ENCODE results near the gene PTBP3.
"Not testable (repeated sequence)": the region's sequence is repeated elsewhere in the genome, so short reads cannot be mapped to it uniquely, and the experiment has no call there.

The PTBP3 gene

DNA sequence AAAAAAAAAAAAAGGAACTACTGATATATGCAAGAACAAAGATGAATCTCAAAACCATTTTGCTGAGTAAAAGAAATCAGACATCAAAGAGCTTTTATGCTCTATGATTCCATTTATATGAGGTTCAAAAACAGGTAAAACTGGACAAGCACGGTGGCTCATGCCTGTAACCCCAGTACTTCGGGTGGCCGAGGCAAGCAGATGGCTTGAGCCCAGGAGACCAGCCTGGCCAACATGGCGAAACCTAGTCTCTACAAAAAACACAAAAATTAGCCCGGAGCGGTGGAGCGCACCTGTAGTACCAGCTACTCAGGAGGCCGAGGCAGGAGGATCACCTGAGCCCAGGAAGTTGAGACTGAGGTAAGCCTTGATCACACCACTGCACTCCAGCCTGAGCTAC is 7.8 kb downstream of the PTBP3 start:
- in situ Hi-C loops (cut with MboI; ENCODE audit: low sequenced_read_pairs) = no loop called here

DNA sequence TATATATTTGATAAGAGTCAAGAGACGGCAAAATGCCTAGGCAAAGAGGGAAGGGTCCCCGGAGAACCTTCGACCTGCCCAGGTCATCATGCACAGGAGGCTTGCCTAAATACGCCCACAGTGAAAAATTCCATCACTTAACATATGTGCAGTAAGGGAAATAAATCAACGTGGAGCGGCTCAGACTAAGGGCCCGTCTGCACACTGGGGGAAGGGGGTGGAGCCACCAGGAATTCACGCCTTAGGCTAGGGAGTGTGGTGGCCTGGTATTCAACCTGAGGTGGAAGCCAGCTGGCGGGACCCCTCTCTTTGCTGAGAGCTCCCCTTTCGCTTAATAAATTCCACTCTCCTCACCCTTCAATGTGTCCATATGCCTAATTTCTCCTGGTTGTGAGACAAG is 8.3 kb downstream of the PTBP3 start:
- in situ Hi-C loops (cut with MboI; ENCODE audit: low sequenced_read_pairs) = no loop called here

DNA sequence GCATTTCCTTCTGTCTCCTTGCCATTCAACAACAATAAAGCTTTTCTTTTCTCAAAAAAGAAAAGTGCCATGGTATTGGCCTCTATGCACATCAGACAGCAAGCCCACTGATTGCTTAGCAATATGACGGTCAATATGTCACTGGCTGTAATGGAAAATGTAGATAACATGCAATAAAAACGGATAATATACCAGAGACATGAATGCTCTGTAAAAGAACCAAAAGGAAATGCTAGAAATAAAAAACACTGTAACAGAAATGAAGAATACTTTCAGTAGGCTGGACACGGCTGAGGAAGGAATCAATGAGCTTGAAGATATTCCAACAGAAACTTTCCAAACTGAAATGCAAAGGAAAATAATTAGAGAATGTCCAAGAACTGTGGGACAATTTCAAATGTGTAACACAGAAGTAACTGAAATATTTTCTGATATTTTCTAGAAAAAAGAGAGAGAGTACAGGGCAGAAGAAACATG is 10.0 kb downstream of the PTBP3 start:
- in situ Hi-C loops (cut with MboI; ENCODE audit: low sequenced_read_pairs) = no loop called here

DNA sequence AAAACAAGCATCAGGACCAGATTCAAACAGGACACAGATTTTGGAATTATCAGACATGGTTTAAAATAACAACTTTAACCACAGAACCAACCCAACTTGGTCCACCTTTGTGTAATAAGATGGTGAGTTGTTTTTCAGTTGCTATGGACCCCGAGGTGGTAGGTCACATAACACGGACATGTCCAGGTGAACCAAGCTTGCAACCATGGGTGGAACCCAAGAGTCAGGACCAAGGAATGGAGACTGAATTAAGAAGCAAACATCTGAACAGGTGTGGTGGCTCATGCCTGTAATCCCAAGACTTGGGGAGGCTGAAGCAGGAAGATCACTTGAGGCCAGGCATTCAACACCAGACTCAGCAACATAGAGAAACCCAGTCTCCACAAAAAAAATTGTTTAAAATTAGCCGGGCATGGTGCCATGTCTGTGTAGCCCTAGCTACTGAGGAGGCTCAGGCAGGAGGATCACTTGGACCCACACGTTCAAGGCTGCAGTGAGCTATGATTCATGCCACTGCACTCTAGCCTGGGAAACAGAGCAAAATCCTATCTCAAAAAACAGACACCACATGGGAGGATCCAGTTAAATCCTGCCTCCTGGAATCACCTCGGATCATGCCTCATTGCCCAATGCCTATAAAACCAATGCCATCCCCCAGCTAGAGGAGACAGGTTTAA is 10.6 kb downstream of the PTBP3 start:
- in situ Hi-C loops (cut with MboI; ENCODE audit: low sequenced_read_pairs) = no loop called here

DNA sequence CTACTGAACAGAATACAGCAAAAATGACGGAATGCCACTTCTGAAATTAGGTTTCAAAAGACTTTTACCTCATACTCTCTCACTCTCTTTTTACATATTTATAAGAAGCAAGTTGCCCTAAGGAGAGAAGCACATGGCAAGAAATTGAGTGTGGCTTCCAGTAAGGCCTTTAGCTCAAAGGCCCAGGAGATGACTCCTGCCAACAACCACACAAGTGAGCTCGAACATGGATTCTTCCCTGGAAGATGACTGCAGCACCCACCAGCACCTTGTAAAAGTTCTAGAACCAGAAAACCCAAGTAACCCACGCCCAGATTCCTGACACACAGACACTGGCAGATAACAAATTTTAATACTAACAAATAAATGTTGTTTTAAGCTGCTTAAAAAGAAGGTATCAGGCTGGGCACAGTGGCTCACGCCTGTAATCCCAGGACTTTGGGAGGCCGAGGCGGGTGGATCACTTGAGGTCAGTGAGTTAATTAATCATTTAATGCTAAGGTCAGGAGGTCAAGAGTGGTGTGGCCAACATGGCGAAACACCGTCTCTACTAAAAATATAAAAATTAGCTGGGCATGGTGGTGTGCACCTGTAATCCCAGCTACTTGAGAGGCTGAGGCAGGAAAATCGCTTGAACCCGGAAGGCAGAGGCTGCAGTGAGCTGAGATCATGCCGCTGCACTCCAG is 17.0 kb downstream of the PTBP3 start:
- in situ Hi-C loops (cut with MboI; ENCODE audit: low sequenced_read_pairs) = no loop called here

DNA sequence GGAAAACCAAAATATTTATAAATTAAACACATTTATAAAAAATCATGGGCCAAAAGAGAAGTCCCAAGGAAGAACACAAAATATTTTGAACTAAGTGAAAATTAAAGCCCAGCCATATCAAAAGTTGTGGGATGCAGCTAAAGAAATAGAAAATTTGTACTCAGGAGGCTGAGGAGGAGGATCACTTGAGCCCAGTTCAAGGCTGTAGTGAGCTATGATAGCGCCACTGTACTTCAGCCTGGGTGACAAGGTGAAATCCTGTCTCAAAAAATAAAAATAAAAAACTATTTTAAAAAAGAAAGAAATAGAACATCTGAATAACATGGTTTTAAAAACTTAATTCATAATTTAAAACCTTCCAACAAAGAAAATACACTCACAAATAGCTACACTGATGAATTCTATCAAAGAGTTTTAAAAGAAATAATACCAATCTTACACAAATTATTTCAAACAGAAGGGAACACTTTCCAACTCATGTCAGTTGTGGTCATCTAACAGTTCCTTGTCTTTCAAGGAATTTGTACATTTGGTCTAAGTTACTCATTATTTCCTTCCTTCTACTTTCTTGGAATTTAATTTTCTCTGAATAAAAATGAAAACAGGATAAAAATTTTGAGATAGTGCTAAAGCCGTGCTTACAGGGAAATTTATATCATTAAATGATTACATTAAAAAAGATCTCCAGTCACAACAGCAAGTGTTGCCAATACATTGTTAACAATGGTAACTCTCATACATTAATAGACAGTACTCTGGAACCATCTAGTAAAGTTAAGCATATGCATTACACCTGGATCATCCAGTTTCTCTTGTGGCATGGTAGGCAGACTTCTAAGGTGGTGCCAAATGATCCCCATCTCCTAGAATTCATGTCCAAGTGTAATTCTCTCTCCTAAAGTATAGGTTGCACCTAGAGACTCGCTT is 17.8 kb downstream of the PTBP3 start:
- in situ Hi-C loops (cut with MboI; ENCODE audit: low sequenced_read_pairs) = no loop called here

DNA sequence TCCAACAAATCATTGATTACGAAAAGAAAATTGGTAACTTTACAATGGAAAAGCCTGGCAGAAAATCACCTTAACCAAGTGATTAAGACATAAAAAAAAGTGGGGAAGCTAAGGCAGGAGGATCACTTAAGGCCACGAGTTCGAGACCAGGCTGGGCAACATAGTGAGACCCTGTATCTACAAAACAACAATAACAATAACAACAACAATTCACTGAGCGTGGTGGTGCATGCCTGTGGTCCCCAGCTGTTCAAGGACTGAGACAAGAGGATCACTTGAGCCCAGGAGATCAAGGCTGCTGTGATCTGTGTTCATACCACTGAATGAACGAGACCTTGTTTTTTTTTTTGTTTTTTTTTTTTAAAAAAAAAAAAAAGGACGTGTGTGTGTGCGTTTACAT is 21.3 kb downstream of the PTBP3 start:
- in situ Hi-C loops (cut with MboI; ENCODE audit: low sequenced_read_pairs) = no loop called here

DNA sequence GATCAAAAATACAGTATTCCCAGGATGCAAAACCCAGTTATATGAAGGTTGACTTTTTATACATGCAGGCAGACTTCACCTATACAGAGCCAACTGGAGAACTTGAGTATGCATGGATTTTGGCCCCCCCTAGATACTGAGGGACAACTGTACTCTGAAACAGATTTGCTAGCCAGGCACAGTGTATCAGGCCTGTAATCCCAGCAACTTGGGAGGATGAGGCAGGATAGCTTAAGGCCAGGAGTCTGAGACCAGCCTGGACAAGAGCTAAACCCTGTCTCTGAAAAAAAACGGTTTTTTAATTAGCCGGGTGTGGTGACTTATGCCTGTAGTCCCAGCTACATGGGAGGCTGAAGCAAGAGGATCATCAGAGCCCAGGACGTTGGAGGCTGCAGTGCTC is 21.9 kb downstream of the PTBP3 start:
- in situ Hi-C loops (cut with MboI; ENCODE audit: low sequenced_read_pairs) = no loop called here

DNA sequence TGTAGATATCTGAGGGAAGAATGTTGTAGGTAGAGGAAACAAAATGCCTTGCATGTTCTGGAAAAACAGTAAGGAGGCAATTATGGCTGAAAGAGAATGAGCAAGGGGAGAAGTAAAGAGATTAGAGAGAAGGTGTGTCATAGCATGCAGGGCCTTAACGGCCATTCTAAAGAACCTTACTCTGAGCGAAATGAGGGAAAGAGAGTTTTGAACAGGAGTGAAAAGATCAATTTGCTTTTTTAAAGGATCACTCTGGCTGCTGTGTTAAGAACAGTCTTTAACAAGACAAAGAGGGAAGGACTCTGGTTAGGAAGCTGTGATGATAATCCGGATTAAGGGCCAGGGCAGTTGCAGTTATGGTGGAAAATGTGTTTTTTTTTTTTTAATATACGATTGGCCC is 22.6 kb downstream of the PTBP3 start:
- in situ Hi-C loops (cut with MboI; ENCODE audit: low sequenced_read_pairs) = no loop called here

DNA sequence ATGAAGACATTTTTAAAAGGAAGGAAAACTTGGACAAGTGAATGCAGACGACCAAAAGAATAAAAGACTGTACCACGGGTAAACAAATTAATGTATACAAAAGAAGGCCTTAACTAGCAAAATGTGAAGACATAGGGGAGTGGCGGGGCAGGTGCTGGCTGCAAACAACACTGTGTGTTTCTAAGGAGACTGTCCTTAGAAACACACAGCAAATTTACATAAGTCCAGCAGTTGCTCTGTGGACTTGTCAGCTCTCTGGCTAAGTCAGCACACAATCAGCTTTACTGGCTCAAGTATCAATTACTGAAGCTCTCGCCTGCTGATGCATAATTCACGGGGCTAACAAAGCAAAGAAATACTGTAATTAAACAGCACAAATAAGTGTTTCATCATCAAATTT is 24.8 kb downstream of the PTBP3 start:
- in situ Hi-C loops (cut with MboI; ENCODE audit: low sequenced_read_pairs) = no loop called here

DNA sequence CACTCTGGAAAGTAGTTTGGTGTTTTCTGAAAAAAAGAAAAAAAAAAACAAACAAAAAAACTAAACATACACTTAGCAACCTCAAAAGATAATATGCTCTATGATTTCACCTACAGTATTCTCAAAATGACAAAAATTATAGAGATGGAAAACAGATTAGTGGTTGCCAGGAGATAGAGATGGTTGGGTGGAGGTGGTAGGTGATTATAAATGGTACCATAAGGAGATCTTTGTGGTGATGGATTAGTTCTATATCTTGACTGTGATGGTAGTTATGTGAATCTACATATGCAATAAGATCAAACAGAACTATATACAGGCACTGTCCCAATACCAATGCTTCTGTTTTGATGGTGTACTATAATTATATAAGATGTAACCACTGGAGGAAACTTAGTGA is 32.0 kb downstream of the PTBP3 start:
- in situ Hi-C loops (cut with MboI; ENCODE audit: low sequenced_read_pairs) = no loop called here

DNA sequence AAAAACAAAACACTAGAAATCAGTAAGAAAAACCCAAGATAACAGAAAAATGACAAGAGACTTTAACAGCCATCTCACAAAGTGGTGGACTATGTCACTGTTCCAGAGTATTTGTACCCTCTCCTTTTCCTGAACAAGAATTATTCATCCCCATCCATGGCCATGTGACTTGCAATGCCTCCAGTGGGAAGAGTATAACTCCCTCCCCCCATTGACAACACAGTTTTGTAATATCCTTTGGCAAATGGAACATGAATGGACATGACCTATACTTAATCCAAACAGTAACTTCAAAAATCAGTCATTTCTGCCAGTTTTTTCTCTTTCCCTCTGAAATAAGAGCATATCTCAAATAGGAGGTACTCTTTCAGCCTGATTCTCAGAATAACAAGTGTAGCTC is 33.9 kb downstream of the PTBP3 start:
- in situ Hi-C loops (cut with MboI; ENCODE audit: low sequenced_read_pairs) = no loop called here

DNA sequence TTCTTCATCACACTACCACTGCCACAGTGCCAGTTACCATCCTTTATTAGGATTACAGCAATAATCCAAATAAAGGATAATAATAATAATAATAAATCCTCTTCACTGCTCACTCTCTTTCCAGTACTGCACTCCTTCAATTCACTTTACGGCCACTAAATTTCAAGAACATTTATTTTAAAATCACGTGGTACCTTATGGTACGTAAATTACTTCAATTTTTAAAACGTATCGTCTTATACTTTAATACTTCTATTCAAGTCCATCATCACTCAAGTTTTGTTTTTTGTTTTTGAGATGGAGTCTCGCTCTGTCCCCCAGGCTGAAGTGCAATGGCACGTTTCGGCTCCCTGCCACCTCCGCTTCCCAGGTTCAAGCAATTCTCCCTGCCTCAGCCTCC is 36.5 kb downstream of the PTBP3 start:
- in situ Hi-C loops (cut with MboI; ENCODE audit: low sequenced_read_pairs) = no loop called here

DNA sequence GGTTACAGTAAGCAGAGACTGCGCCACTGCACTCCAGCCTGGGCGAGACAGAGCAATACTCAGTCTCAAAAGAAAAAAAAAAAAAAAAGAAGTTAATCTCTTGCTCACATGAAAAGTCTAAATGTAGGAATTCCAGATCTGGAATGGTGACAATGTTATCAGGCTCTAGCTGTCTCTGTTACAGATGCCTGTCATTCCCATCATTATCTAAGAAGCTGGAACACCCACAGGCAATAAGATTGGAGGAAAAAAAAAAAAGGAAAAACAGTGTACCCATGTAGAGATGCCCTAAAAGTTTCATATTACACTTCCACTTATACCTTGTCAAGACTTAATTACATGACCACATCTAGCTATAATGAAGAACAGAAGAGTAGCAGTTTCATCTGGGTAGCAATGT is 38.2 kb downstream of the PTBP3 start:
- in situ Hi-C loops (cut with MboI; ENCODE audit: low sequenced_read_pairs) = no loop called here

DNA sequence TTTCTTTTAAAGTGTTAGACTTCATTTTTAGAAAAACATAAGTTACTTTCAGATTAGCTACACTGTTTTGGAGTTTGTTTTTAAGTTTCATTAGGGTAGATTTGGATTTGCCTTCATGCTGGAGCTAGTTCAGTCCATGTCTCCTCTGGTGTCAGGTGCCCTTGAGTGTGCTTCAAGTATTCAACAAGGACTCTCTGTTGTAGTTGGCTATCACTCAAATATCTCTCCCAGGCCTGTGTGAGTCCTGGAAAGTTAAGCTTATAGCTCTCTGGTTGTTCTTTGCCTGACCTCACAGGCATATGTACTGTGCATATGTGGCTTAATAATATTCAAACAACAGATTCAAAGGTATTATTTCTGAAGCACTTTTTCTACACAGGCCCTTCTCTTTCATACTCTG is 45.4 kb downstream of the PTBP3 start:
- in situ Hi-C loops (cut with MboI; ENCODE audit: low sequenced_read_pairs) = no loop called here

DNA sequence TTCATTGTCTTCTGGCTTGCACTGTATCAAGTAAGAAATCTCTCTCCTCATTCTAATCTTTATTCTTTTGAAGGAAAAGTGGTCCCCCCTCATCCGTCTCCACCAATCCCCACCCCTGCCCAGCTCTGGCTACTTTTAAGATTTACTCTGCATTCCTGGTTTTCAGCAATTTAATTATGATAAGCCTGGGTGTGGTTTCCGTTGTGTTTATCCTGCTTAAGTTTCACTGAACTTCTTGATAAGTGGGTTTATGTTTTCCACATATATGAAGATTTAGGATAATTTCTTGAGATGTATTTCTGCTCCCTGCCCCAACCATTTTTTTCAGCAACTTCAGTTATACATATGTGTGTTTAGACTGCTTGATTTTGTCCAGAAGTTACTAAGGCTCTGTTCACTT is 46.5 kb downstream of the PTBP3 start:
- in situ Hi-C loops (cut with MboI; ENCODE audit: low sequenced_read_pairs) = no loop called here

DNA sequence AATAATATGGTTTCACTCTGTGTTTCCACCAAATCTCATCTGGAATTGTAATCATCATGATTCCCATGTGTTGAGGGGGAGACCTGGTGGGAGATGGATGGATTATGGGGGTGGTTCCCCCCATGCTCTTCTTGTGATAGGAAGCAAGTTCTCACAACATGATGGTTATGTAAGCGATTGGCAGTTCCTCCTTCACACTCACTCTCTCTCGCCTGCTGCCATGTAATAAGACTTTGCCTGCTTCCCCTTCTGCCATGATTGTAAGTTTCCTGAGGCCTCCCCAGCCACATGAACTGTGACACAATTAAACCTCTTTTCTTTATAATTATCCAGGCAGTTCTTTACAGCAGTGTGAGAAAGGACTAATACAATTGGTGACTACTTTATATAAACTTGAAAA is 48.4 kb downstream of the PTBP3 start:
- in situ Hi-C loops (cut with MboI; ENCODE audit: low sequenced_read_pairs) = no loop called here

DNA sequence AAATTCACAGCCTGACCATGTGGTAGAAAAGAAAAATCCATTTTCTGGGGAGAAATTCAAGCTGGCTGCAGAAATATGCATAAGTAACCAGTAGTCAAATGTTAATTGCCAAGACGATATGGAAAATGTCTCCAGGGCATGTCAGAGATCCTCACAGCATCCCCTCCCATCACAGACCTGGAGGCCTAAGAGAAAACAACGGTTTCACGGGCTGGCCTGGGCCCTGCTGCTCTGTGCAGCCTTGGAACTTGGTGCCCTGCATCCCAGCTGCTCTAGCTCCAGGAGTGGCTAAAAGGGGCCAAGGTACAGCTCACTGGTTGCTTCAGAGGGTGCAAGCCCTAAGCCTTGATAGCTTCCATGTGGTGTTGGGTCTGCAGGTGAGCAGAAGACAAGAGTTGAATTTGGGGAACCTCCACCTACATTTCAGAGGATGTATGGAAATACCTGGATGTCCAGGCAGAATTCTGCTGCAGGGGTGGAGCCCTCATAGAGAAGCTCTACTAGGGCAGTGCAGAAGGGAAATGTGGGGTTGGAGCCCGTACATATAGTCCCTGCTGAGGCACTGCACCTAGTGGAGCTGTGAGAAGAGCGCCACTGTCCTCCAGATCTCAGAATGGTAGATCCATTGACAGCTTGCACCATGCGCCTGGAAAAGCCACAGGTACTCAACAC is 49.7 kb downstream of the PTBP3 start:
- in situ Hi-C loops (cut with MboI; ENCODE audit: low sequenced_read_pairs) = no loop called here

DNA sequence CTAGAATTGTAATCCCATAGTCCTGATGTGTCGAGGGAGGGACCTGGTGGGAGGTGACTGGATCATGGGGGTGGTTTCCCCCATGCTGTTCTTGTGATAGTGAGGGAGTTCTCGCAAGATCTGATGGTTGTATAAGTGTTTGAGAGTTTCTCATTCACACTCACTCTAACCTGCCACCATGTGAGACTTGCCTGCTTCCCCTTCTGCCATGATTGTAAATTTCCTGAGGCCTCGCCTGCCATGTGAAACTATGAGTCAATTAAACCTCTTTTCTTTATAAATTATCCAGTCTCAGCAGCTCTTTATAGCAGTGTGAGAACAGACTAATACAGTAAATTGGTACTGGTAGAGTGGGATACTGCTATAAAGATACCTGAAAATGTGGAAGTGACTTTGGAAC is 50.6 kb downstream of the PTBP3 start:
- in situ Hi-C loops (cut with MboI; ENCODE audit: low sequenced_read_pairs) = not testable (repeated sequence)

DNA sequence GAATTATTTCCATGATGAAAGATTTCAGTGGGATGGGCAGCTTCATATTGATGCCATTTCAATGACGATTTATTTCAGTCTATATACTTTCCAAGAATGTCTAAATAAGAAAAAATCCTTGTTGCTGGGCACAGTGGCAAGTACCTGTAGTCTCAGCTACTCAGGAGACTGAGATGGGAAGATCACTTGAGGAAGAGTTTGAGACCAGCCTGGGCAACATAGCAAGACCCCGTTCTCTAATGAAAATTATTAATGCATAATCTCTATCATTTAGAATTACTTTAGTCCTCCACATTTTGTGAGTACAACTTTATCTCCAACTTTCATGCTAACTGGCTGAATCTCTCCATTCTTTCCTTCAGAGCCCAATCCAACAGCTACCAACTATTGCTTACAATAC is 52.5 kb downstream of the PTBP3 start:
- in situ Hi-C loops (cut with MboI; ENCODE audit: low sequenced_read_pairs) = no loop called here

DNA sequence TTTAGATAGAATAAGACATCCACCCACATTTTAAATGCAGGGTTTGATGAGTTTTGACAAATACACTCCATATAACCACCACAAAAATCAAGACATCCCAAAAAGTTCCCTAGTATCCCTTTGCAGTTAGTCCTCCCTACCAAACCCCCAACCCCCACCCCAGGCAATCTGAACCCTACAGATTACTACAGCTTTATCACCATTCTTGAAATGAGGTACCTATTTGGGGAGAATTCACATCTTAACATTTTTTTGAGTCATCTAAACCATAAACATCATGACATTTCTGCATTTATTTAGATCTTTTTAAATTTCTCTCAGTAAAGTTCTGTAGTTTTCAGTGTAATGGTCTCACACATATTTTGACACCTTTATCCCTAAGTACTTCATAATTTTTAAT is 53.9 kb downstream of the PTBP3 start:
- in situ Hi-C loops (cut with MboI; ENCODE audit: low sequenced_read_pairs) = no loop called here

All from HL-60/S4 treated with phorbol 12-myristate 13-acetate at 8.2 ng/mL for 4 days and 3 days (cell line).